GM19035 (cell line): ENCODE data around the gene DTX3L.
A peak's percentile ranks its signal among the peaks of the same experiment; 100 is the strongest.

Source experiments
- ATAC-seq: cut with Tn5 transposase; IDR thresholded peaks from one replicate; pipeline ENCODE4 v1.9.1; 2021; ENCODE audit not compliant: unreplicated experiment

Gene DTX3L

GRCh38 chr3:122564155-122564912, at the start of gene DTX3L, which contains the start of gene PARP9:
TSS of gene DTX3L (plus strand) at chr3:122564338. CDS start at chr3:122564427, 89 bp downstream.
TSS of gene PARP9 (minus strand) at chr3:122564300. CDS start at chr3:122559620, 4,680 bp downstream.
- peak; percentile 70 for ATAC-seq

DNA sequence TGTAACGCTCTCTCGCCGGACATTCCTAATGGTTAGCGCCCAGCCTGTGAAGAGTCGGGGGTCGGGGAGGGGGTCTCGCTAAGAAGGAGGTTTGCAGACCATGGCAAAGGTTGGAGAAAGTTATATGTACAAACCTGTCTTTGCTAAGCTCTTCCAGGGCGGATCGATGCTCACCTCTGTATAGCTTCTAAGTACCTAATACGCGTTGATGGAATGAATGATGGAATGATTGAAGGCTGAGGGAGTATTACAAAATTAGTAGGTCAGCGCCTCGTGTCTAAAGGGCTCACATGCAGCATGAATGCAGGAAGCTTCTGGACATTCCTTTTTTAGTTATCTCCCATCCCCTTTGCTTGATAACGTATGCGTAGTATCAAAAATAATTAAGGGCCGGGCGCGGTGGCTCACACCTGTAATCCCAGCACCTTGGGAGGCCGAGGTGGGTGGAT, 49.1 kb upstream of the DTX3L start:
- no peak for ATAC-seq

GRCh38 chr3:122515870-122516269, 48.3 kb upstream of the DTX3L start:
- ATAC-seq, result no peak

GRCh38 chr3:122516846-122517360, 47.2 kb upstream of the DTX3L start:
- ATAC-seq, result no peak

- no peak for ATAC-seq
Observed at GRCh38 chr3:122519693-122520092, 44.4 kb upstream of the DTX3L start.

DNA sequence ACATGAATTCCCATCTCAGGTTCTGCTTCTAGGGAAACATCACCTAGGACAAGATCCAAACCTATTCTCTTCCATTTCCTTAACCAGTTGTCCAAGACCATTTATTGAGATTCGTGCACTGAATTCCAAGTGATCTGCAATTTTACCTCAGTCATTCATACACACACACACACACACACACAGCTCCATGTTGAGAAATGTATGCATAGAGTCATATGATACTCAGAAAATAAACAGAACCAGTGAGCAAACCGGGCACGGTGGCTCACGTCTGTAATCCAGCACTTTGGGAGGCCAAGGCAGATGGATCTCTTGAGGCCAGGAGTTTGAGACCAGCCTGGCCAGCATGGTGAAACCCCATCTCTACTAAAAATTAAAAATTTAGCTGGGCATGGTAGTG, 43.3 kb upstream of the DTX3L start:
- no peak for ATAC-seq

- ATAC-seq, result no peak
Observed at GRCh38 chr3:122523317-122523716, 40.8 kb upstream of the DTX3L start.

GRCh38 chr3:122530164-122530563, 34.0 kb upstream of the DTX3L start:
- no peak for ATAC-seq

GRCh38 chr3:122533480-122533879, 30.7 kb upstream of the DTX3L start:
- ATAC-seq, result no peak

- peak; percentile 99 for ATAC-seq
Observed at GRCh38 chr3:122533931-122534334, 30.2 kb upstream of the DTX3L start.

DNA sequence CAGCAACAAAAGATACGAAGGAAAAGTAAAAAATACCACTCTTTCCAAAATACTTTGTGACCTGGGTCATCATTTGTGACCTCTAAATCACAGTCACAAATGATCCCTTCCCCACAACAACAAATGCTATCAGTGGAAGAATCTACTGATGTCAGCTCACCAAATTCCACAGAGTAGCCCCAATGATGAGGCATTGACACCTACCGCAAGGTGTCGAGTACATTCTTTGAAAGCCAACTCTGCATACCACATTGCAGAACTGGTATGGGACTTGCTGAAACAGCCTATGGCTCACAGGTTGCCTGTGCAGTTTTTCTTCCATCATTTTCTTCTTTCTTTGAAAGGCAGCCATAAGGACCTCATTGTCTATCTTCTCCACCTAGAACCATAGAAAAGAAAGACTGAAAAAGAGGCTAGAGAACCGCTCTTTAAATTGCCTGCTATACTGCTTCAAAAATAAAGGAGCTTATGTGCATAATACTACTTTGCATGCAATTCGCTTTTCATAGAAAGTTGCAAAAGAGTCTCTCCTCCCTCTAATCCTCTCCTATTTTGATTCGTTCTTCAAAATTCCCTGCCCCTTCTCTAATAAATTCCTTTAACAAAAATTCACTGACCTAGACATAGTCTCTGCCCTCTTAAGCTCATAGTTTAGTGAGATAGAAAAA, 28.0 kb upstream of the DTX3L start:
- no peak for ATAC-seq

DNA sequence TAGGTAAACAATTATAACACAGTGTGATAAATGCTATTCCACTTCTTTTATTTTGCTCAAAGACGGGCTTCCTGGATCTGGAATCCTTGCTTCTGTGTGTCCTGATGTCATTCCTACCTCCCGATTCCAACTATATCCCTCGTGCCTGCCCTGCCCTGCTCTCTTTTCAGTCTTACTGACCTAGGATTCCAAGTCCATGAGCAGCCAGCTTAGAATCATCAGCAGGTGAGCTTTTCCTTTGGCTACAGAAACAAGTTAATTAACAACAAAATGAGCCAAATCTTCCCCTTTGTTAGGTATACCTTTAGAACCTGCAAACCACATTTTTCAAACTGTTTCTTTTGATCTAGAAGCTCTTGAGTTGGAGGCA, 27.5 kb upstream of the DTX3L start:
- ATAC-seq, result no peak

DNA sequence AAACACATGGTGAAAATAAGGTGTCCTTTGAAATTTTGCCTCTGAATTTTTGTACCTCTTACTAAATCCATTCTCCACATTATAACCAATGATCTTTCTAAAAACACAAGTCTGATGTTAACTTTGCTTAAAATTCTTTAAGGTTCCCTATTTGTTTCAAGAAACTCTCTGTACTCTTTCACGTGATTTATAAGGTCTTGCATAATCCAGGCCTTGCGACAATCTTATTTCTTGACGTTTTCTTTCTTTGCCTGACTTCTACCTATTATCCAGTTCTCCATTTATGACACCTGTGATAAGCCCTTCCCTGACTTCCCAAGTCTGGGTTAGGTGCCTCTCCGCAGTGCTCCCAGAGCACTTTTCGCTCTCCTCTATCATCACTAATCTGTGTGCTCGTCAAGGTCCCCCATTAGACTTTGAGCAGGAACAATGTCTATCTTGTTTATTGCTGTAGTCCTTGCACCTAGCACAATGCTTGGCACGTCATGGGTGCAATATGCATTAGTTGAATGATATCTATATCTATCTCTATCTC, 25.1 kb upstream of the DTX3L start:
- ATAC-seq, result no peak

DNA sequence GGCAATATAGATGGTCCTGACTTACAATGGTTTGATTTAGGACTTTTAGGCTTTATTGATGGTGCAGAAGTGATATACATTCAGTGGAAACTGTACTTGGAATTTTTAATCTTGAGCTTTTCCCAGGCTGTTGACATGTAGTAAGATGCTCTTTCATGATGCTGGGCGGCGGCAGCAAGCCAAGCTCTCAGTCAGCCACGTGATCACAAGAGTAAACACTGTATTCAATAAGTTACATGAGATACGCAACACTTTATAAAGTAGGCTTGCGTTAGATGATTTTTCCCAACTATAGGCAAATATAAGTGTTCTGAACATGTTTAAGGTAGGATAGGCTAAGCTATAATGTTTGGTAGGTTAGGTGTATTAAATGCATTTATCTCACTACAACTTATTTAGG, 18.0 kb upstream of the DTX3L start:
- no peak for ATAC-seq

DNA sequence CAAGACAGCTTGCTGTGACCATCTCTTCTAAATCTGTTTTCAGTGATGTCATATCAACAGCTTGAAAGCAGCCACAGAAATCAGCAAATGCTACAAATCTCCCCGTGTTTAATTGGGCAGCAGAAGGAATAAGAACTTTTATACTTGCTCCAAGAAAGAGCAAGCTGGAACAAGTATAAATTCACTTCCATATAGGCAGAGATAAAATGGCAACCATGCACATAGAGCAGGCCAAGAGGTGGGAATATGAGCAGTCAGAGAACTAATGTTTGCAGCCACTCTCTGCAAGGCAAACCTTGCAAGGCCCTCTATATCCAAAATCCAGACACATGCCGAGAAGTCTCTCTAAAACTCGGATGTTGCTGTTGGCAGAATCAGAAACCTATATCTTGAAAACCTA, 16.1 kb upstream of the DTX3L start:
- ATAC-seq, result no peak

DNA sequence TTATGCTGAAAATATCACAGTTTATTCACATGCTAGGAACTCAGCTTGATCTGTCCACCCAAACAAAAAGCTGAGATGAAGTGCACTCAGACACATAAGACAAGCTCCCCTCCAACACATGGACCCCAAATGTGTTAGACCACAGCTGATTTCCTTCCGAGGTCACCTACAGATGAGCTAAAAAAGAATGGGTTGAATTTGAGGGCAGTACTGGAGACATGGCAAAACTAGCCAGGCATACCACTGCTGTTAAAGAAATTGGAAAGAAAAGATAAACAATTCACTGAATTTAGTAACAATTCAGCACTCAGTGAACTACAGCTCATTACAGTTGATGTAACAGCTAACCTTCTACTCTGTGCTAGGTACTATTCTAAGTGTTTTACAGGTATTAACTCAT, 15.5 kb upstream of the DTX3L start:
- no peak for ATAC-seq

- ATAC-seq, result no peak
Observed at GRCh38 chr3:122553171-122553570, 11.0 kb upstream of the DTX3L start.

DNA sequence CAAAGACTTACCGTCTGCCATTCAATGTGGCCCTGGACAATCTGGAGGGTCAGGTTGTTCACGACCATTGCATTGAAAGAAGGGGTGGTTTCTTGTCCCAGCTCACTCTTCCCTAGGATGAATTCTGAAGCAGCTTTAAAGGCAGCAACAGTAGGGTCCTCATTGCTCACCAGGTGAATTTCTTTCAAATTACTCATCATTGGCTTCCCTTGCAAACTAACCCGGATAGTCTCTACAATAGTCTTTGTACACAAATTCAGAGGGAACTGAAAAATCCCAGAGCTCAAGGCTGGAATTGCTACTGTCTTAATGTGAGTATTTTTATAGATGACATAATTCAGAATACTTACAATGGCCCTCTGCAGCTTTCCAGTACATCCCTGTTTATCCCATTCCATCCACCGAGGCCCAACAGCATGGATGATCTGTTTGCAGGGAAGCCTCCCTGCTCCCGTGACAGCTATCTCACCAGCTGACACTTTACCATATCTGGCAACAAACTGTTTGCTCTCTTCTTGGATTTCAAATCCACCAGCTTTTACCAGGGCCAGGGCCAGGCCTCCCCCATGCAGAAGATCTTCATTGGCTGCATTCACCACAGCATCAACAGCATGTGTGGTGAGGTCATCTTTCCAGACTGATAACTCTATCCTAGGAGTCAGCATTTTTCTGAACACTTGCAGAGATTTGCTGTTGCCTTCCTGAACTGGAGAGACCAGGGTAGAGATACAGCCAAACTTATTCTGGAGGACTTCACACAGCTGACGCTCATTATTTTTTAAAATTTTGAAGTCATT, 8.7 kb upstream of the DTX3L start:
- no peak for ATAC-seq

- no peak for ATAC-seq
Observed at GRCh38 chr3:122557356-122557755, 6.8 kb upstream of the DTX3L start.

GRCh38 chr3:122558605-122559004, 5.5 kb upstream of the DTX3L start:
- ATAC-seq, result no peak

- no peak for ATAC-seq
Observed at GRCh38 chr3:122559906-122560305, 4.2 kb upstream of the DTX3L start.
